NCI-H774 (cell line): ENCODE data around the gene DYNLT3.

Source experiments
- DNase-seq: peaks from one replicate; lab custom pipeline; 2025; lab: John Stamatoyannopoulos, UW

Gene DYNLT3, protein sequence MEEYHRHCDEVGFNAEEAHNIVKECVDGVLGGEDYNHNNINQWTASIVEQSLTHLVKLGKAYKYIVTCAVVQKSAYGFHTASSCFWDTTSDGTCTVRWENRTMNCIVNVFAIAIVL

DNA sequence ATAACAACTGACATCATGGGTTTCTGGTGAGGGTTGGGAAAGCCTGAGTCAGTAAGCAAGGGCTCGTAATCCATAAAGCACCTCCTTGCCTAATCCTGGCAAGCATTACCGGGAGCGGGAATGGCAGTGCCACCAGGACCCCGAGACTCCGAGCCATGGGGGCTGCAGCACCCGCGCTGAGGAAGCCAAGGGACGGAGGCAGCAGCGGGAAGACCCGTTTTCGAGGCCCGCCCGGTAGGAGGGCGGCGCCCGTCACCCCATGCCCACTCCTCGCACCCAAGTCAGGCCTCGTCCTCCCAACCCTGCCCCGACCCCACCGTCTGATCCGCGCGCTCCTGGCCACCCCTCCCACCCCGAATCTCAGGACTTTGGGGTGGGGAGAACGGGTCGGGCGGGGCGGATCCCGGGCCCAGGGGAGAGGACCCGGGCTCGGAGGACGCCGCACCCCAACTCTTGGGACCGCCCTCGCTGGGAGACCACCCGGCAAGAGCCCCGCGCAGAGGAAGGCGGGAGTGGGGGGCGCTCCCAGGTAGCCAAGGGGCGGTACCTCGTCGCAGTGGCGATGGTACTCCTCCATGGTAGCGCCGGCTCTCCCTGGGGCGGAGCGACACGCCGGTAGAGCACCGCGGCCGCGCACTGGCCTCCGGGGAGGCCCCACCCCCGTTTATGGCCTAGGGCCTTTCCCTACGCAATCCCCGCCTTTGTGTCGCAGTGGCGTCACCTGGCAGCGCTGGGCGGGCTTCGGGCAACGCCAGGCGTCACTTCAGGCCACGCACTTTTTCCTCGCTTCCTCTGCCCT, at the start of gene DYNLT3:
Gene DYNLT3 (minus strand): TSS at position 638 of the 799 bp plus-strand sequence. CDS start 61 bp downstream, at position 577.
- DNase-seq: peak; percentile 78

DNA sequence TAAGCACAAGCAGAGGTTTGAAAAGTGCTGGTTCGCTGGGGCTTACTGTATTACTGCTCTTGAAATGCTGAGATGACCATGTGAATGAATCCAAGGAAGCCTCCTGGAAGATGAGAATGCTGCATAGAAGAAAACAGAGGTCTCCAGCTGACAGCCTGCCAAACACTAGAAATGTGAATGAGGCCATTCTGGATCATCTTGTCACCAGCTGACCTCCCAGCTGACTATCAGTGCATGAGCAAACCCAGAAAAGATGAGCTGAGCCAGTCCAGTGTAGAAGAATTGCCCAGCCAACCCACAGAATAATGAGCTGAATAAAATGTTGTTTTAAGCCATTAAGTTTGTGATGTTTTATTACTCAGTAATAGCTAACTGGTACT, 49.1 kb upstream of the DYNLT3 start:
- DNase-seq: no peak

DNA sequence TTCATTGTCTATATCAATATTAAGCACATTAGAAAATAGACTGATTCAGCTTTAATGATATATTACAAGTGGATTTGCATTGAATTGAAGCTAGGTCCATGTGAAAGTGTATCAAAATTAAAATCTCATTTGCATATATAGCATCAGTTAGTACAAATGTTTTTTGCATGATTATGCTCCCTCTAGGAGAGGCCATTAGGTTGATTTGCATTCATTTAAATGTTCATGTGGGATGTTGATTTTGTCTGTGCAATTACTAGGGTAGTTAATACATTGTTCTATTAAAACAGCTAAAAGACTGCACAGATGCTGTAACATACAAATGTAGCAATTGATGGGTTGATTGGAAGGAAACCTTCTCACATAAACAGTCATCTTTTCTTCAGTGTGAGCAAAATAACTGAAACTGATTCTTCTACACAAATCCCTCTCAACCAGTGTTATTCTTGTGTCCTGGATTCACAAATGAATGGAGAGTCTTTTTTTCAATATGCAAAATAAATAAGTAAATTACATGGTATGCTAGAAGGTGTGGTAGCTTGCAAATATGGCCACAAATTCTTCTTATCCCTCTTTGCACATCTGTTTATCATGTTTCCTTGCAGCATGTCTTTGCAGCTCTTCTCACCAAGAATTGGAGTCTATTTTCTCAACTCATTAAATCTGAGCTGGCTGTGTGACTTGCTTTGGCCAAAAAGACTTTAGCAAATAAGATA, 48.6 kb upstream of the DYNLT3 start:
- DNase-seq: no peak

DNA sequence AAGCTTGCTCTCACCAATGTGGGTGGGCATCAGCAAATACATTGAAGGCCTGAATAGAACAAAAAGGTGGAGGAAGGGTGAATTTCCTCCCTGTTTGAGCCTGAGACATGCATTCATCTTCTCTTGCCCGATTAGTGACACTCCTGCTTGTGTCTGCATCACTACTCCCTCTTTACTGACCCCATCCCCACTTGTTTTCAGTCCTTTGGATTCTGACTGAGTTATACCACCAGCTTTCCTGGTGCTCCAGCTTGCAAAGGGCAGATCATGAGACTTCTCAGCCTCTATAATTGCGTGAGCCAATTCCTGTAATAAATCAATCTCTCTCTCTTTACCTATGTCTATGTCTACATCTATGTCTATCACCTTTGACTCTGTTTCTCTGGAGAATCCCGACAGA, 47.4 kb upstream of the DYNLT3 start:
- DNase-seq: no peak

DNA sequence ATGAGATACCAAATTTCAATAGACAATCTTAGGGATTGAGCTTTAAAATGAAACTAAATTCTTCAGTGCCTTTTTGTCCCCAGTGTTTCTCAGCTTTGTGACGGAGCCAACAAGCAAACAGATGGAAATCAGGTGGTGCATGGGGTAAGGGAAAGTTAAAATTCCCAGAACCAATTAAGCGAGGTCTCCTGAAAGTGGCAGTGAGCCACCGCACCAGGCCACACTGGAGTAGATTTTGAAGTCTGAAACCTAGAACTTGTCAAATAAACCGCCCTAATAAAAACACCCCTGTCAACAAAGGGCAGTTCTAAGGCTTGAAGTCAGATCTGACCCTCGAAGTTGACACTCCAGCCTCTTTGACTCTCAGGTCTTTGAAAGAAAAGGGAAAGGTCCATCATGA, 40.6 kb upstream of the DYNLT3 start:
- no peak for DNase-seq

DNA sequence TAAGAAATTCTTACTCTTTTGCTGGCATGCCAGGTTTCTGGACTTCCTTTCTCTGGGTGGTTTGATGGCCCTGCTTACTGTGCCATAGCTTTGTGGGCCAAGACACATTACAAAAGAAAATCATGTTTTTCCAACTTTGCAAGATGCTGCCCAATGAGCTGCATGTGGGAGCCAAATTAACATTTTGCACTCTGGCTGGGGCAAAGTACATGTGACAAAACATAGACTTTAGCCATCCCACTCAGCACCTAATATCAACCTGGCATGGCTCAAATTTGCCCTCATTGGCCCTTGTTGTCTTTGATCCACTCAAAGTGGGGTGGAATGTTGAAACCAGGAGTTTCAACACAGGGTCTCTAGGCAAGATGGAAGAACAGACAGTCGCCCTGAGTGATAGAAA, 40.0 kb upstream of the DYNLT3 start:
- DNase-seq: no peak

DNA sequence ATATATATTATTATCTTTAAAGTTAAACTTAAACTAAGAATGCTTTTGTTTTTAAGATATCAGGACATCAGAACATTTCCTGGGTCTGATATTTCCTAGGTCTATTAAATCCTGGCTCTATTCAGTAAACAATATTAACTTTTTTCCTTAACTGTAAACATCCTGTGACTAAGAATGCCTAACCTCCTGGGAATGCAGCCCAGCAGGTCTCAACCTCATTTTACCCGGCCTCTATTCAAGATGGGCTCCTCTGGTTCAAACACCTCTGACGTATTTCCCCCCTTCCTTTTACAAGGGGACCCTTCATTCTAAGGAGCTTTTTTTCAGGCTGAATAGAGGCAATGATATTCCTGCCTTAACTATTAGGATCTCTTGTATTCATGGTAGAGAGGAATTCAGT, 35.8 kb upstream of the DYNLT3 start:
- DNase-seq: no peak

DNA sequence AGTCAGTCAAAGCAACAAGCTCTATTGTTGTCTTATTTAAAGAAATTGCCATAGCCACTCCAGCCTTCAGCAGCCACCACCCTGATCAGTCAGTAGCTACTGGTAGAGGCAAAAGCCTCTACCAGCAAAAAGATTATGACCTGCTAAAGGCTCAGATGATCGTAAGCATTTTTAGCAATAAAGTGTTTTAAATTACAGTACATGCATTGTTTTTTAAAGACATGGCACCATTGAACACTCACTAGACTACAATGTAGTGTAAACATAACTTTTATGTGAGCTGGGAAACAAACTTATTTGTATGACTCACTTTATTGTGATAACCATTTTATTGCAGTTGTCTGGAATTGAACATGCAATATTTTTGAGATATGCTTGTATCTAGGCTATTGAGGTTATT, 32.3 kb upstream of the DYNLT3 start:
- DNase-seq: no peak

DNA sequence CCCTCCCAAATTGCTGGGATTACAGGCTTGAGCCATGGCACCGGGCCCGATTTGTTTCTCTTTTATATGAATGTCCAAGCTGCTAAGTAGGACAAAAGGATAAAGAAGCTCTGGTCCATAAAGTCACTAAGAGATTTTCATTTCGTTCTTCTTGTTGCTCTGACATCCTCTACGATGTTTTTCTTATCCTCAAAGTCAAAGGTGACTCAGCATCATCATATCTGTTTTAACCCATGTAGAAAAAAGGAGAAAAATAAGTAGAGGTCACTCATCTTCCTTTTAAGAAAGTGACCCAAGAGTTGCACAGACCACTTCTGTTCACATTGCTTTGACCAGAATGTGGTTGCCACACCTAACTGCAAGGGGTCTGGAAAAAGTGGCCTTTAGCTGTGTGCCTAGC, 29.3 kb upstream of the DYNLT3 start:
- DNase-seq: no peak

DNA sequence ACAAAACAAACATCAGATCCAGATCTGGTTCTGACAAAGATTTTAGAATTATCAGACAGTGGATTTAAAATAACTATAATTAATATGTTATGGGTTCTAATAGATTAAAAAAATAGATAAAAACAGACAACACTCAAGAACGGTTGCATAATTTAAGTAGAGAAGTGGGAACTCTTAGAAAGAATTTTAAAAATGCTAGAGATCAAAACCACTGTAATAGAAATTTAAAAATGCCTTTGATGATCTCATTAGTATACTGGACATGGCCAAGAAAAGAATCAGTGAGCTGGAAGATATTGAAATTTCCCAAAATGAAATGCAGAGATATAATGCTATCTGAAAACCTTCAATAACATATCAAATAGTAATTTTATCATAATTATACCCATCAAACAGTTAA, 28.3 kb upstream of the DYNLT3 start:
- no peak for DNase-seq

DNA sequence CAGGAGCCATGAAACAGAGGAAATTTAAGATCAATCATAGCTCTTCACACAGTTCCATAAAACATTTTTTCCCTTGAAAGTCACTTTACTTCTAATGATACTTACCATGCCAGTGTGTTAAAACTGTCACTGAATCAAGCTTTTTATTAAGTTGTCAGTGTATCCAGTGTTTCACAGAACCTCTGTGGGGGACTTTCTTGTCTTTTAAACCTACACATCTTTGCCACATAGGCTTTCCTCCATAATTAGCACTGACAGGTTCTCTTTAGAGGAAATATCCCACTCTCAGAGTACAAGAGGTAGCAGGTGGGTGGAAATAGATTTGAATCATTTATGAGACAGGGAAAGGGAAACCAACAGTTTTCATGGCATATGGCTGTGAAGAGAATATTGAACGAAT, 25.8 kb upstream of the DYNLT3 start:
- no peak for DNase-seq

DNA sequence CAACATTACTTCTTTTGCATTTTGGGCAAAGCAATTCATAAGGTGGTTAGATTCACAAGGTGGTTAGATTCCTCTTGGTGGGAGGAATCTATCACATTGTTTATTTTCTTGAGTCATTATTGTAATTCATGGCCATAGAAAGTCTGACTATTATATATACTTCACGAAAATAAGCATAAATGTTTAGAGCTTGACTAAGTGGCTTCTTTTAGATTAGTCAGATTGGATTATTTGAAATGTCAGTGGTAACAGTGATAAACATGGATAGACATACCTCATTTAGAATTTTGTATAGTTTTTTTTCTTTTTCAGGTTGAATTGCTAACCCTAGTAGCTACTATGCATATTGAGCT, 24.9 kb upstream of the DYNLT3 start:
- no peak for DNase-seq

DNA sequence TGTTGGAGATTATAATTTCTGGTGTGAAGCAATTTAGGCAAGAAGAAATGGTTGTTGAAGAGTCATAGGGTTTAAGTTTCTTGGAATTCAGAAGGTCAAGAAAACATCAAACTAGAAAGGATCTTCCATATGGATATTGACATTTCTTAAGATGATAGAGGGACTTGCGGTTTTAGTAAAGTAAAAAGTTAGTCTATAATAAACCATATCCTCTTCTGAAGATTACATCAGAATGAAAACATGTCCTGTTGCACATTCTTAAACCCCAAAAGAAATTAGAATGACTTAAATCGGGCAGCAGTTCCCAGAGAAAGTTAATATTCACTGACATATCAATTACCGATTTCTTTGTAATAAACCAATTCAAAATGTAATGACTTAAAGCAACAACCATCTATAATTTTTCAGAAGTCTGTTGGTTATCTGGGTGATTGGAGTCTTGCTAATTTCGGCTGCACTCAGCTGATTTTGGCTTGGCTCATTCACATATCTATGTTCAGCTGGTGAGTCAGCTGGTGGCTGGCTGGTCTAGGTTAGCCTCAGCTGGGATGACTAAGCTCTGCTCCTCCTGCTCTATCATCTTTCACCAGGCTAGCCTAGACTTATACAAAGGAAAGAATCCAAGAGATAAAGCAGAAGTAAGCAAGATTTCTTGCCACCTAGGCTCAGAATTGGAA, 24.4 kb upstream of the DYNLT3 start:
- no peak for DNase-seq

DNA sequence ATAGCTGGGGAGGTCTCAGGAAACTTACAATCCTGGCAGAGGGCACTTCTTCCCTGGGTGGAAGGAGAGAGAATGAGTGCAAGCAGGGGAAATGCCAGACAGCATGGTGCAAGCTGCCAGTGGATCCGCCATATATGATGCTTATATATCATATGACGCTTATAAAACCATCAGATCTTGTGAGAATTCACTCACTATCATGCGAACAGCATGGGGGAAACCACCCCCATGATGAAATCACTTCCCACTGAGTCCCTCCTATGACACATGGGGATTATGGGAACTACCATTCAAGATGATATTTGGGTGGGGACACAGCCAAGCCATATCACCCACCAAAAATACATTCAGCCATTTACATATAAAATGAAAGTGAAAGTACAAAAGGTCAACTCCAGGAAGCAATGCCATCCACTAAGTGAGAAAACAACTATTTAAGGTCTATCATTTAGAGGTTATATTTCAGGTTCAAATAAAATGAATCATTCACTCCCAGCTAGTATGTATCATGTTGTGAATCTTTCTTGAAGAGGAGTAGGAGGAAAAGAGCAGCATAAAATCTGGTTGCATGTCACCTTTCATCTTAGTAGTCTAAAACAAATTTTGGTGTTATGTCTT, 20.3 kb upstream of the DYNLT3 start:
- no peak for DNase-seq

DNA sequence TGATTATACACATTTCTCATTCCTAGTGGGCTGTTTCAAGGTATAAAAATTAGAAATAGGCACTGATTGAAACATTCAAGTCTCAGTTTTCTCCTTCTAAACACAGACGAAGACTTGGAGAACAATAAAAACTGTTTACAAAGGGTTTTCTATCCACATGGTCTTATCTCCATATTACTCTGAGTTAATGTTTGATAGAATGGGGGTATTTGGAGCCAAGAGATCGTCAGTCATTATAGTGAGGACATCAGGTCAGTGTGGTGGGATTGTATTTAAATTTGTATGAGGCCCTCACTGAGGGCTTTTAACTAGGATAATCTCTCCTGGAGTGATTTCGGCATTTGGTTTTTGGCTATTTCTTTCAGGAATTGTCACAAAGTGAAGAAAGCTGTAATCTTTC, 16.4 kb upstream of the DYNLT3 start:
- DNase-seq: no peak

DNA sequence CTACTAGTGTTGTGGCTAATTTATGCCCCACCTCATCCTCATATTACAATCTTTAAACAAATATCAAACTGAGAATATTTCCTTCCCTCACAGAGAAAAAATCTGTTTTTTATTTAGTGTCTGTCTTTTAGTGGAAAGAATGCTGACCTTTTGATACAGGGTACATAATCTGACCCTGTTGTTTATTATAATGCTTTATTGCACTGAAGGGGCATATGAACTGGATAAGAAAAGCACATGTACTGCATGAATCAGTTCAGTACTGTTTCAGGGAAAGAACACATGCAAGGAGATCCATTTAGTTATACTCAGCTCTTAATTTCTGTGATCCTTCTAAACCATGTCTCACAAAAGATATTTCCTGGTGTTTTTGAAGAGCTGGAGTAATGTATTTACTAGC, 15.5 kb upstream of the DYNLT3 start:
- DNase-seq: no peak

DNA sequence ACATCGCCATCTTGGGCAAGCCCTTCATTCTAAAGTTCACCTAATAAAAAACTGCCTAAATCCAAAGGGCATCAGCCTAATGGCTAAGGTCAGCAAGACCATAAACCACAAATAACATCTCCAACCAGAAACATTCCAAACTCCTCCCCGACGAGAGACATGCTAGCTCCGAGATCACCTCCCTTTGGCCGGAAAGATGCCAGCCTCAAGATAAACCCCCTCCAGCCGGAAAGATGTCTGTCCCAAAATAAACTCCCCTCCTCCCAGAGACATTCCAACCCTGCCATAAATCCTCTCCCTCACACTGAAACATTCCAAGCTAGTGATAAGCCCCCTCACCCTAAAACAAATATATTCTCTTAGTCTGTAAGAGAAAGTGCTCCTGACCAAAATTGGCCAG, 13.3 kb upstream of the DYNLT3 start:
- DNase-seq: no peak

DNA sequence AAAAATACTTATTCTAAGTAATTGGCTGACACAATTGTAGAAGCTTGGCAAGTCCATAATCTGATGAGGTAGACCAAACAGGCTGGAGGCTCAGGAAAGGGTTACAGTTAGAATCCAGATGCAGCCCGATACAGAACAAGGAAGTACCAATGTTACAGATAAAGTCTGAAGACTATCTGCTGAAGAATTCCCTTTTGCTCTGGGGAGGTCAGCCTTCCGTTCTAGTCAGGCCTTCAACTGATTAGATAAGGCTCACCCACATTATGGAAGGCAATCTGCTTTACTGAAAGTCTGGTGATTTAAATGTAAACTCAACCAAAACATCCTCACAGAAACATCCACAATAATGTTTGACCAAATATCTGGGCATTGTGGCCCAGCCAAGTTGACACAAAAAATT, 7.4 kb upstream of the DYNLT3 start:
- DNase-seq: no peak

DNA sequence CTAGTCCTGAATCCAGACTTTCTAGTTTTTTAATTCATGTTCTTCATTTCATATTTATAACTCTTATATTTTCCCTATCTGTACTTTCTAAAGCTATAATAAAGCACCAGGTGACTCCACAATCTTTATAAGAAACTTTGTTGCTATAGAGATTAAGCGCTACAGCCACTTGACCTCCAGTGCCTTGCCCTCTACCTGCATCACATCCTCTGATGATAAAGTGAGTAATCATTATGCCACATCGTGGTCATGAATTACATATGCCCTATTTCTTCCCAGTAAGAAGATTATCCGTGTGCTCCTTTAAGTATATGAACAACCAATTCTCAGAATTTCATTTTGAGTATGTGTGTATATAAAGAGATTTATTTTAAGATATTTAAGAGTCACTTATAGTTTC, 6.8 kb upstream of the DYNLT3 start:
- DNase-seq: no peak

DNA sequence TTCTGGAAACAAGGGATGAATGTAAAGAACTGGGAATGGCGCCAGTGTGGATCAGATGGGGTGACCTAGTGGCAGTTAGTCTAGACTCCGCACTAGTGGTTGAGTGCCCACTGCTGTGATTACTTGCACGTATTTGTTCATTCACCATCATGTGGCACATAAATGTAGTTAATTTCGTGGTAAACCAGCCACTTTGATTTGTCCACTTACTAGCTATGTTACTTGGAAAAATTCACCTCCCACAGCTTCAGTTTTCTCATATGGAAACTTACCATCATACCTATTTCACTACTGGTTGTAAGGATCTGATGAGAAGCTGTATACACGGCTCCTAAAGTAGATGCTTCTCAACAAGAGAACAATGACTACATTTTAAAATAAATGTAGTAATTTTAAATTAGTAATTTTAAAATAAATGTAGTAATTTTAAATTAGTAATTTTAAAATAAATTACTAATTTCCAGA, 394 bp upstream of the DYNLT3 start:
- no peak for DNase-seq

DNA sequence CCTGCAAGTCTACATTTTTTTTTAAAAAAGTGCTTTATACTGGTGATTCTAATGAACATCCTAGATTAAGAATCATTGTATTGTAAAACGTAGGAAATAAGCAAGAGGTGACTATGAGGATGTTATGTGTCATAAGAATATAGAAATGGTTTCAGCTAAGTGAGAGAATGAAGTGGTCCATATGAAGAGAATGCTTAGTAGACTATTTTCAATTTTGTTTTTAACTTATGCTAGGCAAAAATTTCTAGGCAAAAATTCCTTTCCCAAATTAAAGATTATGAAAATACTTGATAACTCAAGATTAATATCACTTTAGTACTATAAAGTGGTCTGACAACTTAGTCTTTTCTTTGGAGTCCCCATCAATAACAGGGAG, 825 bp downstream of the DYNLT3 start:
- no peak for DNase-seq

DNA sequence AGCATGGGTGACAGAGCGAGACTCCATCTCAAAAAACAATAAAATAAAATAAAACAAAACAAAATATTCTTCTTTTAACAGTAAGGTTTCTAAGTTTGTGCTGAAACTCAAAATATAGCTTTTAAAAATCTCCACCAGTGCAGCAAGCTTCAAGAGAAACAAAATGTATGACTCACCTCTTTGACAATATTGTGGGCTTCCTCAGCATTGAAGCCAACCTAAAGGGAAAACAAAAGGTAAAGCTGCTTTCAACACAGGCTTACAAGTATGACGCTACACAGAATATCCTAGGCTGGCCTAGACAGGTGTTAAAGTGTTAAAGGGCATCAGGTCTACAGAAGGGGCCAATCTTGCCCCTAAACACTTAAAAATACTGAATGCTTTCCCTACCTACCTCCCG, 1.2 kb downstream of the DYNLT3 start:
- no peak for DNase-seq

DNA sequence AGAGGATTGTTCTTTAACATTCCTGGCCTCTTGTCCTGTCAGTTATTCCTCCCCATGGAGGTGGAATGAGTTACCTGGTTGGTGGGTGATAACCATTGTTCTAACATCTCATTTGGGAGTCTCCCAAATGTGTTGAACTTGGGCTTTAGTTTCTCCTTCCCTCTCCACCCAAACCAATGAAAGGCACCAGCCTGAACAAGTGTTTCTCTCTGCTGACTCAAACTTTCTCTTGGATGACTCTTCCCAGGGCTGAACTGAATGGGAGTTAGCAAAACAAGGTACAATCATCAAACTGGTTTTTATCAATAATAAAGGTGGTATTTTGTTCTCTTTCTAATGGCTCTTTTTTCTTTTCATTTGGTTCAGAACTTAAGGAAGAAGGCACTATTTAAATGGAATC, 2.7 kb downstream of the DYNLT3 start:
- DNase-seq: no peak
